HG03520 (cell line): ENCODE measurements around the gene RHOU.

Source experiments
- ATAC-seq: cut with Tn5 transposase; IDR thresholded peaks from one replicate; pipeline ENCODE4 v1.9.1; 2021; ENCODE audit warnings: mild to moderate bottlenecking, moderate library complexity; ENCODE audit not compliant: unreplicated experiment

The RHOU gene

GRCh38 chr1:228736844-228737445 is 1.7 kb downstream of the RHOU start:
- ATAC-seq: no peak

GRCh38 chr1:228737601-228738041 is 2.3 kb downstream of the RHOU start:
- ATAC-seq: no peak

- ATAC-seq: no peak
Measured at GRCh38 chr1:228739826-228740225, 4.5 kb downstream of the RHOU start.

GRCh38 chr1:228740543-228741317 is 5.5 kb downstream of the RHOU start:
- no peak for ATAC-seq

- ATAC-seq: no peak
Measured at GRCh38 chr1:228742281-228742860, 7.1 kb downstream of the RHOU start.

GRCh38 chr1:228743405-228743804 is 8.1 kb downstream of the RHOU start:
- ATAC-seq: no peak

- ATAC-seq: no peak
Measured at GRCh38 chr1:228744356-228744755, 9.1 kb downstream of the RHOU start.

- no peak for ATAC-seq
Measured at GRCh38 chr1:228744918-228745317, 9.6 kb downstream of the RHOU start.

GRCh38 chr1:228745497-228745896 is 10.2 kb downstream of the RHOU start:
- ATAC-seq: no peak

GRCh38 chr1:228747301-228747935 is 12.1 kb downstream of the RHOU start:
- ATAC-seq: no peak

- no peak for ATAC-seq
Measured at GRCh38 chr1:228748029-228748428, 12.8 kb downstream of the RHOU start.

- no peak for ATAC-seq
Measured at GRCh38 chr1:228748431-228748830, 13.2 kb downstream of the RHOU start.

- ATAC-seq: no peak
Measured at GRCh38 chr1:228749765-228750164, 14.5 kb downstream of the RHOU start.

- ATAC-seq: no peak
Measured at GRCh38 chr1:228750915-228751314, 15.6 kb downstream of the RHOU start.

- no peak for ATAC-seq
Measured at GRCh38 chr1:228751360-228752098, 16.2 kb downstream of the RHOU start.

- ATAC-seq: no peak
Measured at GRCh38 chr1:228752258-228752657, 17.0 kb downstream of the RHOU start.

- ATAC-seq: no peak
Measured at GRCh38 chr1:228752675-228753265, 17.5 kb downstream of the RHOU start.

- ATAC-seq: no peak
Measured at GRCh38 chr1:228753287-228753686, 18.0 kb downstream of the RHOU start.

- ATAC-seq: no peak
Measured at GRCh38 chr1:228753786-228754360, 18.6 kb downstream of the RHOU start.

- ATAC-seq: no peak
Measured at GRCh38 chr1:228754646-228755268, 19.5 kb downstream of the RHOU start.
